GM21367 (cell line): ENCODE results near the gene KLHL6.
"Not testable (repeated sequence)": the region's sequence is repeated elsewhere in the genome, so short reads cannot be mapped to it uniquely, and the experiment has no call there.

Experiments used
- ATAC-seq: cut with Tn5 transposase; IDR thresholded peaks from one replicate; pipeline ENCODE4 v1.9.1; 2021; ENCODE audit not compliant: unreplicated experiment

The KLHL6 gene

GRCh38 chr3:183487896-183488295 is 67.6 kb downstream of the KLHL6 start:
- ATAC-seq, result no peak

- ATAC-seq, result no peak
Measured at GRCh38 chr3:183487016-183487415, 68.5 kb downstream of the KLHL6 start.

- ATAC-seq, result no peak
Measured at GRCh38 chr3:183486472-183486871, 69.0 kb downstream of the KLHL6 start.

GRCh38 chr3:183485585-183485984 is 69.9 kb downstream of the KLHL6 start:
- no peak for ATAC-seq

GRCh38 chr3:183485093-183485492 is 70.4 kb downstream of the KLHL6 start:
- ATAC-seq, result no peak

- no peak for ATAC-seq
Measured at GRCh38 chr3:183484431-183485075, 71.0 kb downstream of the KLHL6 start.

GRCh38 chr3:183481582-183481981 is 73.9 kb downstream of the KLHL6 start:
- ATAC-seq, result no peak

GRCh38 chr3:183478501-183478900 is 77.0 kb downstream of the KLHL6 start:
- ATAC-seq, result no peak

- no peak for ATAC-seq
Measured at GRCh38 chr3:183477801-183478456, 77.6 kb downstream of the KLHL6 start.

- not testable (repeated sequence) for ATAC-seq
Measured at GRCh38 chr3:183475764-183476162, 79.7 kb downstream of the KLHL6 start.

- no peak for ATAC-seq
Measured at GRCh38 chr3:183475016-183475763, 80.3 kb downstream of the KLHL6 start.

GRCh38 chr3:183473969-183474368 is 81.5 kb downstream of the KLHL6 start:
- ATAC-seq, result no peak

- no peak for ATAC-seq
Measured at GRCh38 chr3:183472155-183472554, 83.4 kb downstream of the KLHL6 start.

GRCh38 chr3:183468424-183468823 is 87.1 kb downstream of the KLHL6 start:
- ATAC-seq, result no peak

- ATAC-seq, result no peak
Measured at GRCh38 chr3:183466575-183466974, 88.9 kb downstream of the KLHL6 start.

- not testable (repeated sequence) for ATAC-seq
Measured at GRCh38 chr3:183465710-183466109, 89.8 kb downstream of the KLHL6 start.

- no peak for ATAC-seq
Measured at GRCh38 chr3:183464480-183464879, 91.0 kb downstream of the KLHL6 start.

- no peak for ATAC-seq
Measured at GRCh38 chr3:183460081-183461055, 95.1 kb downstream of the KLHL6 start.

- no peak for ATAC-seq
Measured at GRCh38 chr3:183455089-183455488, 100.4 kb downstream of the KLHL6 start.

- ATAC-seq, result no peak
Measured at GRCh38 chr3:183454064-183454463, 101.4 kb downstream of the KLHL6 start.

- ATAC-seq, result no peak
Measured at GRCh38 chr3:183449791-183450190, 105.7 kb downstream of the KLHL6 start.
